Loucy (cell line): ENCODE results near the gene DLGAP1.

Experiments used
- EZH2phosphoT487 ChIP-seq: fragments of 200-600 bp; IDR thresholded peaks from 2 replicates; pipeline ENCODE4 v1.6.1; 2018; ENCODE audit warnings: antibody characterized with exemption, mild to moderate bottlenecking, moderate library complexity, borderline replicate concordance
- TF ChIP-seq, protein P1 (sequence below): fragments of 200-600 bp; sonication (generic); conservative IDR thresholded peaks from 2 replicates; pipeline ENCODE4 v1.5.1; 2014; ENCODE audit warnings: mild to moderate bottlenecking, antibody characterized with exemption, low read length

DNA sequence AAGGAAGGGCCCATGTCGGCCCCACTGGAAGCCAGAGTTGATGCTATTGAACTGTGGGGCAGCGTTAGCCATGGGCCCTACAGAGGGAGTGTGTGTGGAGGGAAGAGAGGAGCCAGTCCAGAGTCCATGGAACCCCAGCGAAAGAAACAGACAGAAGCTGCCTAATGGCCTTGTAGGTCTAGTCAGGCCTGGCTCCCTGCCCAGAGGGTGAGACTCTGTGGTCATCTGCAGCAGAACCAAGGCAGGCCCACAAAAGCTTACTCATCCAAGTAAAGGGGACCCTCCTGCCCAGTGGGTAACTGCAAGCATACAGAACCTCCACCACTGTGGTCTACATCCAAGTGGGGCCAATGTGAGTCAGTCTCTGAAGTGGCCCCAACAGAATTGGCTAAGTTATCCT is 565.3 kb downstream of the DLGAP1 start:
- TF ChIP-seq, protein P1, sequence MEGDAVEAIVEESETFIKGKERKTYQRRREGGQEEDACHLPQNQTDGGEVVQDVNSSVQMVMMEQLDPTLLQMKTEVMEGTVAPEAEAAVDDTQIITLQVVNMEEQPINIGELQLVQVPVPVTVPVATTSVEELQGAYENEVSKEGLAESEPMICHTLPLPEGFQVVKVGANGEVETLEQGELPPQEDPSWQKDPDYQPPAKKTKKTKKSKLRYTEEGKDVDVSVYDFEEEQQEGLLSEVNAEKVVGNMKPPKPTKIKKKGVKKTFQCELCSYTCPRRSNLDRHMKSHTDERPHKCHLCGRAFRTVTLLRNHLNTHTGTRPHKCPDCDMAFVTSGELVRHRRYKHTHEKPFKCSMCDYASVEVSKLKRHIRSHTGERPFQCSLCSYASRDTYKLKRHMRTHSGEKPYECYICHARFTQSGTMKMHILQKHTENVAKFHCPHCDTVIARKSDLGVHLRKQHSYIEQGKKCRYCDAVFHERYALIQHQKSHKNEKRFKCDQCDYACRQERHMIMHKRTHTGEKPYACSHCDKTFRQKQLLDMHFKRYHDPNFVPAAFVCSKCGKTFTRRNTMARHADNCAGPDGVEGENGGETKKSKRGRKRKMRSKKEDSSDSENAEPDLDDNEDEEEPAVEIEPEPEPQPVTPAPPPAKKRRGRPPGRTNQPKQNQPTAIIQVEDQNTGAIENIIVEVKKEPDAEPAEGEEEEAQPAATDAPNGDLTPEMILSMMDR = no peak
- TF ChIP-seq EZH2phosphoT487 = no peak
